HG02610 (cell line): Measurements from ENCODE around the gene ERC2.
"Not testable (repeated sequence)": the region's sequence is repeated elsewhere in the genome, so short reads cannot be mapped to it uniquely, and the experiment has no call there.

Experiments
- ATAC-seq: cut with Tn5 transposase; IDR thresholded peaks from one replicate; pipeline ENCODE4 v1.9.1; 2021; ENCODE audit warnings: mild to moderate bottlenecking, moderate library complexity; ENCODE audit not compliant: unreplicated experiment

The ERC2 gene

GRCh38 chr3:56468184-56469106, at the start of gene ERC2:
TSS of gene ERC2 (minus strand) at chr3:56468467.
- no peak for ATAC-seq

GRCh38 chr3:56502738-56503137, 34.5 kb upstream of the ERC2 start:
- ATAC-seq: no peak

- not testable (repeated sequence) for ATAC-seq
These were observed 28.1 kb upstream of the ERC2 start for GRCh38 chr3:56496376-56496775.

- ATAC-seq: peak; percentile 86
These were observed 26.5 kb upstream of the ERC2 start for GRCh38 chr3:56494679-56495322.

- no peak for ATAC-seq
These were observed 23.3 kb upstream of the ERC2 start for GRCh38 chr3:56491566-56491965.

GRCh38 chr3:56488812-56489600, 20.7 kb upstream of the ERC2 start:
- ATAC-seq: no peak

GRCh38 chr3:56484525-56485032, 16.3 kb upstream of the ERC2 start:
- no peak for ATAC-seq

- ATAC-seq: no peak
These were observed 15.9 kb upstream of the ERC2 start for GRCh38 chr3:56484122-56484521.

- ATAC-seq: no peak
These were observed 9.4 kb upstream of the ERC2 start for GRCh38 chr3:56477646-56478045.

- no peak for ATAC-seq
These were observed 8.5 kb upstream of the ERC2 start for GRCh38 chr3:56476771-56477170.

GRCh38 chr3:56471771-56472170, 3.5 kb upstream of the ERC2 start:
- no peak for ATAC-seq

- ATAC-seq: no peak
These were observed 874 bp upstream of the ERC2 start for GRCh38 chr3:56469141-56469540.

GRCh38 chr3:56467801-56468183, 475 bp downstream of the ERC2 start:
- ATAC-seq: no peak

- no peak for ATAC-seq
These were observed 1.2 kb downstream of the ERC2 start for GRCh38 chr3:56467108-56467507.

GRCh38 chr3:56459719-56460118, 8.5 kb downstream of the ERC2 start:
- no peak for ATAC-seq

- ATAC-seq: no peak
These were observed 9.2 kb downstream of the ERC2 start for GRCh38 chr3:56459104-56459496.

GRCh38 chr3:56458496-56459103, 9.7 kb downstream of the ERC2 start:
- ATAC-seq: no peak

GRCh38 chr3:56456117-56456516, 12.2 kb downstream of the ERC2 start:
- no peak for ATAC-seq

- ATAC-seq: no peak
These were observed 15.3 kb downstream of the ERC2 start for GRCh38 chr3:56453011-56453410.

- no peak for ATAC-seq
These were observed 16.2 kb downstream of the ERC2 start for GRCh38 chr3:56452085-56452484.

GRCh38 chr3:56443372-56443771, 24.9 kb downstream of the ERC2 start:
- ATAC-seq: no peak
